HUES64 (cell line): Measurements from ENCODE around the gene OSM.

Experiments
- H3K27ac ChIP-seq: 2 replicates; pipeline ENCODE4 v1.7.0; 2013; ENCODE audit warnings: low read depth, low read length, inconsistent platforms
- H3K27me3 ChIP-seq: 2 replicates; pipeline ENCODE4 v1.6.1; 2013; ENCODE audit warnings: mild to moderate bottlenecking, low read length; ENCODE audit not compliant: insufficient read depth
- H3K36me3 ChIP-seq: 2 replicates; pipeline ENCODE4 v1.6.1; 2013; ENCODE audit warnings: mild to moderate bottlenecking, low read length; ENCODE audit not compliant: insufficient read depth
- H3K4me1 ChIP-seq: 2 replicates; pipeline ENCODE4 v1.6.1; 2013; ENCODE audit warnings: mild to moderate bottlenecking, low read length, moderate library complexity; ENCODE audit not compliant: insufficient read depth
- H3K4me3 ChIP-seq: 2 replicates; pipeline ENCODE4 v1.5.1; 2013; ENCODE audit warnings: mild to moderate bottlenecking, low read length, moderate library complexity
- H3K9ac ChIP-seq: 2 replicates; pipeline ENCODE4 v1.6.1; 2013; ENCODE audit warnings: mild to moderate bottlenecking, low read depth, low read length
- H3K9me3 ChIP-seq: 2 replicates; pipeline ENCODE4 v1.6.1; 2013; ENCODE audit warnings: low read depth, low read length; ENCODE audit not compliant: insufficient read depth
- WGBS: fragments of 150-250, 120-280 bp; methylation state at CpG from one replicate; pipeline ENCODE4 v1.1.7; 2013; ENCODE audit warnings: missing lambda C conversion rate; 5-methylcytosine and 5-hydroxymethylcytosine counted together

OSM gene

GRCh38 chr22:30289141-30289979 lies 22.7 kb upstream of the OSM start, which contains the start of gene CASTOR1:
Gene CASTOR1 (minus strand): TSS chr22:30289505. CDS start chr22:30289497, 8 bp downstream.
- Histone ChIP-seq H3K4me1 (peaks cover 9% of the 10 kb centered on the region), H3K27me3 (peaks cover 6% of the 10 kb centered on the region; the same call in 1 of the 2 replicates), H3K4me3 (peak within 1 kb of the TSS; percentile 70), H3K27ac (no peak within 1 kb of the TSS; the same call in 1 of the 2 replicates), H3K36me3 (peaks cover 4% of the 10 kb centered on the region; the same call in 1 of the 2 replicates), H3K9me3 (no peaks in the 10 kb centered on the region), H3K9ac (peak within 1 kb of the TSS; percentile 34; the same call in 1 of the 2 replicates)
- WGBS: under 1% methylated on average over 85 of the region's 85 CpGs

- Histone ChIP-seq H3K4me1 (peaks cover 9% of the 10 kb centered on the region), H3K27ac (no peak overlapping the region; the same call in 1 of the 2 replicates), H3K9me3 (no peaks in the 10 kb centered on the region), H3K36me3 (0 out of 2 replicates have a peak, but pooled peaks cover 2% of the 10 kb centered on the region), H3K4me3 (peak overlapping the region; percentile 70), H3K27me3 (peaks cover 6% of the 10 kb centered on the region; the same call in 1 of the 2 replicates), H3K9ac (0 out of 2 replicates have a peak overlapping the region, but pooled peaks have one; percentile 34)
- WGBS: 18% methylated on average over 25 of the region's 27 CpGs
Observed at GRCh38 chr22:30288419-30289140, 21.9 kb upstream of the OSM start.

- Histone ChIP-seq H3K4me1 (peaks cover 9% of the 10 kb centered on the region), H3K9me3 (no peaks in the 10 kb centered on the region), H3K27me3 (peaks cover 6% of the 10 kb centered on the region; the same call in 1 of the 2 replicates), H3K9ac (no peak overlapping the region), H3K27ac (peak overlapping the region; percentile 37; the same call in 1 of the 2 replicates), H3K36me3 (0 out of 2 replicates have a peak, but pooled peaks cover 2% of the 10 kb centered on the region), H3K4me3 (peak overlapping the region; percentile 70; the same call in 1 of the 2 replicates)
- WGBS: 14% methylated on average over 5 of the region's 5 CpGs
Observed at GRCh38 chr22:30287648-30288418, 21.2 kb upstream of the OSM start.

- Histone ChIP-seq H3K36me3 (no peaks in the 10 kb centered on the region), H3K9me3 (no peaks in the 10 kb centered on the region), H3K27ac (no peak overlapping the region), H3K4me3 (no peak overlapping the region), H3K9ac (no peak overlapping the region), H3K27me3 (peaks cover 6% of the 10 kb centered on the region; the same call in 1 of the 2 replicates), H3K4me1 (peaks cover 9% of the 10 kb centered on the region)
- WGBS: 68% methylated on average over 31 of the region's 31 CpGs
Observed at GRCh38 chr22:30286813-30287647, 20.4 kb upstream of the OSM start.

GRCh38 chr22:30286331-30286730 lies 19.7 kb upstream of the OSM start:
- no peak overlapping the region for H3K4me3 ChIP-seq
- H3K4me1 ChIP-seq: peaks cover 9% of the 10 kb centered on the region
- H3K9me3 ChIP-seq: no peaks in the 10 kb centered on the region
- H3K9ac ChIP-seq: no peak overlapping the region
- no peak overlapping the region for H3K27ac ChIP-seq
- H3K36me3 ChIP-seq: no peaks in the 10 kb centered on the region
- H3K27me3 ChIP-seq: peaks cover 6% of the 10 kb centered on the region; the same call in 1 of the 2 replicates
- 92% methylated on average over 5 of the region's 5 CpGs for WGBS

GRCh38 chr22:30285846-30286200 lies 19.2 kb upstream of the OSM start:
- 96% methylated on average over 7 of the region's 8 CpGs for WGBS
- Histone ChIP-seq H3K4me3 (no peak overlapping the region), H3K27me3 (peaks cover 6% of the 10 kb centered on the region; the same call in 1 of the 2 replicates), H3K9me3 (no peaks in the 10 kb centered on the region), H3K4me1 (peaks cover 5% of the 10 kb centered on the region), H3K27ac (no peak overlapping the region), H3K36me3 (no peaks in the 10 kb centered on the region), H3K9ac (no peak overlapping the region)

GRCh38 chr22:30285176-30285845 lies 18.7 kb upstream of the OSM start:
- Histone ChIP-seq H3K4me3 (no peak overlapping the region), H3K4me1 (peaks cover 3% of the 10 kb centered on the region), H3K36me3 (no peaks in the 10 kb centered on the region), H3K27ac (no peak overlapping the region), H3K9me3 (no peaks in the 10 kb centered on the region), H3K27me3 (peaks cover 6% of the 10 kb centered on the region; the same call in 1 of the 2 replicates), H3K9ac (no peak overlapping the region)
- 92% methylated on average over 27 of the region's 27 CpGs for WGBS

GRCh38 chr22:30284666-30285065 lies 18.0 kb upstream of the OSM start:
- H3K4me1 ChIP-seq: no peaks in the 10 kb centered on the region; the same call in 1 of the 2 replicates
- no peak overlapping the region for H3K27ac ChIP-seq
- H3K9ac ChIP-seq: no peak overlapping the region
- H3K36me3 ChIP-seq: no peaks in the 10 kb centered on the region
- H3K27me3 ChIP-seq: peaks cover 6% of the 10 kb centered on the region; the same call in 1 of the 2 replicates
- H3K4me3 ChIP-seq: no peak overlapping the region
- WGBS: 93% methylated on average over 4 of the region's 4 CpGs
- H3K9me3 ChIP-seq: no peaks in the 10 kb centered on the region

- 89% methylated on average over 9 of the region's 9 CpGs for WGBS
- Histone ChIP-seq H3K4me1 (no peaks in the 10 kb centered on the region; the same call in 1 of the 2 replicates), H3K9me3 (no peaks in the 10 kb centered on the region), H3K36me3 (no peaks in the 10 kb centered on the region), H3K27ac (no peak overlapping the region), H3K4me3 (no peak overlapping the region), H3K9ac (no peak overlapping the region), H3K27me3 (peaks cover 6% of the 10 kb centered on the region; the same call in 1 of the 2 replicates)
Observed at GRCh38 chr22:30284172-30284571, 17.5 kb upstream of the OSM start.
